GM23338 (cell line): Measurements from ENCODE around the gene HES4. TPM values are rescaled to one million over a fixed set of nuclear protein-coding genes. Genes with fewer than 3 reads are reported as not detected.

Source experiments
- ATAC-seq: fragments of 200-7000 bp; cut with Tn5 transposase; 3 replicates; pipeline ENCODE4 v1.9.1; 2020
- DNase-seq: peaks from one replicate; pipeline ENCODE4 v3.0.0-alpha.2; 2015; ENCODE audit warnings: low spot score
- H2AFZ ChIP-seq: fragments of 200-600 bp; sonication (generic); 2 replicates; pipeline ENCODE4 v1.8.0; 2016; ENCODE audit warnings: antibody characterized with exemption, mild to moderate bottlenecking, moderate library complexity
- H3F3A ChIP-seq: fragments of 200-600 bp; sonication (generic); replicated peaks from 2 replicates; pipeline ENCODE4 v1.8.0; 2017; ENCODE audit warnings: antibody characterized with exemption, mixed run types, low read depth
- H3K27ac ChIP-seq: fragments of 200-600 bp; sonication (generic); 2 replicates; pipeline ENCODE4 v1.6.1; 2016; ENCODE audit warnings: low read depth
- H3K27me3 ChIP-seq: fragments of 200-600 bp; sonication (generic); 2 replicates; pipeline ENCODE4 v1.8.0; 2016; ENCODE audit warnings: mild to moderate bottlenecking, mixed run types, moderate library complexity; ENCODE audit not compliant: insufficient read depth
- H3K36me3 ChIP-seq: fragments of 200-600 bp; sonication (generic); 2 replicates; pipeline ENCODE4 v1.8.0; 2016; ENCODE audit warnings: mild to moderate bottlenecking; ENCODE audit not compliant: insufficient read depth
- H3K4me1 ChIP-seq: fragments of 200-600 bp; sonication (generic); 2 replicates; pipeline ENCODE4 v1.8.0; 2016; ENCODE audit warnings: mild to moderate bottlenecking, moderate library complexity; ENCODE audit not compliant: insufficient read depth
- H3K4me2 ChIP-seq: fragments of 200-600 bp; sonication (generic); 2 replicates; pipeline ENCODE4 v1.7.1; 2017; ENCODE audit warnings: mixed run types
- H3K4me3 ChIP-seq: fragments of 200-600 bp; sonication (generic); 2 replicates; pipeline ENCODE4 v1.6.1; 2016; ENCODE audit warnings: mixed run types
- H3K79me2 ChIP-seq: fragments of 200-600 bp; sonication (generic); replicated peaks from 2 replicates; pipeline ENCODE4 v1.8.0; 2017; ENCODE audit warnings: mild to moderate bottlenecking; ENCODE audit not compliant: insufficient read depth
- H3K9me2 ChIP-seq: fragments of 200-600 bp; sonication (generic); 2 replicates; pipeline ENCODE4 v1.8.0; 2017; ENCODE audit not compliant: insufficient read depth
- H4K20me1 ChIP-seq: fragments of 200-600 bp; sonication (generic); replicated peaks from 2 replicates; pipeline ENCODE4 v1.8.0; 2017; ENCODE audit warnings: mild to moderate bottlenecking; ENCODE audit not compliant: insufficient read depth
- H3K27ac Mint-ChIP-seq: 2 replicates; pipeline ENCODE4 v1.8.0; 2020; ENCODE audit warnings: inconsistent platforms, mild to moderate bottlenecking, moderate library complexity, mixed read lengths
- H3K27me3 Mint-ChIP-seq: 3 replicates; pipeline ENCODE4 v1.8.0; 2022; ENCODE audit warnings: low read depth, mild to moderate bottlenecking, moderate library complexity, mixed read lengths, inconsistent platforms; ENCODE audit not compliant: insufficient read depth, poor library complexity
- H3K36me3 Mint-ChIP-seq: 3 replicates; pipeline ENCODE4 v1.8.0; 2021; ENCODE audit warnings: low read depth, mild to moderate bottlenecking, inconsistent platforms, moderate library complexity, mixed read lengths
- H3K4me1 Mint-ChIP-seq: 3 replicates; pipeline ENCODE4 v1.8.0; 2020; ENCODE audit warnings: mild to moderate bottlenecking, inconsistent platforms, mixed read lengths
- H3K4me3 Mint-ChIP-seq: 3 replicates; pipeline ENCODE4 v1.8.0; 2021; ENCODE audit warnings: moderate library complexity, mild to moderate bottlenecking, inconsistent platforms, mixed read lengths
- H3K9me3 Mint-ChIP-seq: 3 replicates; pipeline ENCODE4 v1.8.0; 2020; ENCODE audit warnings: moderate library complexity, mild to moderate bottlenecking, inconsistent platforms, mixed read lengths
- CREB1 ChIP-seq: fragments of 250-450 bp; sonication (Bioruptor Pico); IDR thresholded peaks from 2 replicates; pipeline ENCODE4 v1.5.0; 2020; ENCODE audit warnings: low read depth, mild to moderate bottlenecking, moderate library complexity
- CTCF ChIP-seq, 2 experiments: fragments of 200-600 bp in 1 of 2; sonication (generic) in 1 of 2; conservative IDR thresholded peaks; 2 replicates each; pipeline versions ENCODE4 v1.5.1 to v1.6.1; 2016 to 2017; ENCODE audit warnings: antibody characterized with exemption in 2 of 2, low read depth in 2 of 2, mild to moderate bottlenecking in 2 of 2, moderate library complexity in 1 of 2
- ETS1 ChIP-seq: IDR thresholded peaks from 2 replicates; pipeline ENCODE4 v1.6.1; 2016; ENCODE audit warnings: antibody characterized with exemption
- EZH2 ChIP-seq: fragments of 200-600 bp; sonication (generic); IDR thresholded peaks from one replicate; pipeline ENCODE4 v1.8.0; 2017; ENCODE audit warnings: antibody characterized with exemption, mild to moderate bottlenecking, low read depth; ENCODE audit not compliant: unreplicated experiment
- EZH2phosphoT487 ChIP-seq: fragments of 200-600 bp; sonication (generic); IDR thresholded peaks from one replicate; pipeline ENCODE4 v1.8.1; 2018; ENCODE audit warnings: antibody characterized with exemption; ENCODE audit not compliant: unreplicated experiment
- JUNB ChIP-seq: IDR thresholded peaks from one replicate; pipeline ENCODE4 v1.6.1; 2016; ENCODE audit warnings: antibody characterized with exemption; ENCODE audit not compliant: unreplicated experiment
- NANOG ChIP-seq: IDR thresholded peaks from 2 replicates; pipeline ENCODE4 v1.6.1; 2016; ENCODE audit warnings: antibody characterized with exemption, borderline replicate concordance
- POLR2AphosphoS5 ChIP-seq: IDR thresholded peaks from 2 replicates; pipeline ENCODE4 v1.6.1; 2016; ENCODE audit warnings: antibody characterized with exemption, low read depth
- REST ChIP-seq: IDR thresholded peaks from one replicate; pipeline ENCODE4 v1.6.1; 2018; ENCODE audit warnings: antibody characterized with exemption; ENCODE audit not compliant: unreplicated experiment
- STAT1 ChIP-seq: IDR thresholded peaks from one replicate; pipeline ENCODE4 v1.6.1; 2016; ENCODE audit warnings: antibody characterized with exemption; ENCODE audit not compliant: unreplicated experiment
- ZNF114 ChIP-seq: fragments of 250-450 bp; sonication (Bioruptor Pico); IDR thresholded peaks from 2 replicates; pipeline ENCODE4 v1.5.0; 2020; ENCODE audit warnings: mild to moderate bottlenecking, moderate library complexity
- ZNF331 ChIP-seq: fragments of 250-450 bp; sonication (Bioruptor Pico); IDR thresholded peaks from 2 replicates; pipeline ENCODE4 v1.5.0; 2020; ENCODE audit warnings: low read depth, mild to moderate bottlenecking, moderate library complexity
- ZNF462 ChIP-seq: fragments of 250-450 bp; sonication (Bioruptor Pico); IDR thresholded peaks from 2 replicates; pipeline ENCODE4 v1.5.0; 2020; ENCODE audit warnings: mild to moderate bottlenecking, moderate library complexity
- polyA plus RNA-seq: library from polyadenylated mRNA; unstranded; fragments of >200 nt; fragmentation: Nextera tagmentation; extraction: Ambion mirVana; gene quantifications from 2 replicates; pipeline ENCODE4 v1.2.1, GENCODE V29; 2016
- total RNA-seq: library from RNA; depleted of rRNA; stranded (reverse); fragments of >200 nt; shearing (Covaris generic); gene quantifications from 2 replicates; pipeline ENCODE4 v1.2.3, GENCODE V29; 2014

HES4 gene
- total and polyA plus RNA-seq, 2 experiments from 2014 or later, result 2.3 to 6.7 TPM

GRCh38 chr1:981955-982558 is 17.8 kb downstream of the HES4 start, which contains the start of gene PERM1:
PERM1 (minus strand) TSS chr1:982093; CDS start chr1:981029, 1,064 bp downstream.
- TF ChIP-seq ZNF114, result no peak
- no peak for TF ChIP-seq ETS1
- no peak for TF ChIP-seq POLR2AphosphoS5
- no peak for TF ChIP-seq STAT1
- no peak for TF ChIP-seq ZNF331
- no peak for TF ChIP-seq REST
- TF ChIP-seq ZNF462 (CRISPR knock-in tag), result no peak
- TF ChIP-seq JUNB, result no peak
- no peak for TF ChIP-seq CTCF (conservative IDR thresholded peaks at IDR 0.05; ENCODE audit: low read depth in 2 of 2)
- TF ChIP-seq EZH2phosphoT487, result no peak
- TF ChIP-seq EZH2, result no peak
- no peak for TF ChIP-seq CREB1 (CRISPR knock-in tag)
- no peak for TF ChIP-seq NANOG
- no peaks in the 10 kb centered on the region for H3K4me1 ChIP-seq
- no peak within 1 kb of the TSS for H2AFZ ChIP-seq
- no peak within 1 kb of the TSS for H3K27ac ChIP-seq
- peaks cover 31% of the 10 kb centered on the region for H3K27me3 ChIP-seq
- H4K20me1 ChIP-seq, result no peaks in the 10 kb centered on the region
- no peaks in the 10 kb centered on the region for H3F3A ChIP-seq
- H3K4me1 Mint-ChIP-seq, result no peaks in the 10 kb centered on the region; the same call in 2 of the 3 replicates
- H3K4me3 ChIP-seq, result no peak within 1 kb of the TSS
- H3K27ac Mint-ChIP-seq, result no peak within 1 kb of the TSS
- peaks cover 43% of the 10 kb centered on the region for H3K27me3 Mint-ChIP-seq
- H3K36me3 Mint-ChIP-seq, result peaks cover 5% of the 10 kb centered on the region
- no peaks in the 10 kb centered on the region for H3K9me2 ChIP-seq
- H3K9me3 Mint-ChIP-seq, result peaks cover 5% of the 10 kb centered on the region
- no peaks in the 10 kb centered on the region for H3K79me2 ChIP-seq
- DNase-seq, result no peak
- no peaks in the 10 kb centered on the region for H3K36me3 ChIP-seq
- no peak within 1 kb of the TSS for H3K4me3 Mint-ChIP-seq
- ATAC-seq, result no peak
- H3K4me2 ChIP-seq, result no peak within 1 kb of the TSS
